ENCODE measurements around the gene TCTN2.
A peak's percentile ranks its signal among the peaks of the same experiment; 100 is the strongest.

TCTN2 gene

DNA sequence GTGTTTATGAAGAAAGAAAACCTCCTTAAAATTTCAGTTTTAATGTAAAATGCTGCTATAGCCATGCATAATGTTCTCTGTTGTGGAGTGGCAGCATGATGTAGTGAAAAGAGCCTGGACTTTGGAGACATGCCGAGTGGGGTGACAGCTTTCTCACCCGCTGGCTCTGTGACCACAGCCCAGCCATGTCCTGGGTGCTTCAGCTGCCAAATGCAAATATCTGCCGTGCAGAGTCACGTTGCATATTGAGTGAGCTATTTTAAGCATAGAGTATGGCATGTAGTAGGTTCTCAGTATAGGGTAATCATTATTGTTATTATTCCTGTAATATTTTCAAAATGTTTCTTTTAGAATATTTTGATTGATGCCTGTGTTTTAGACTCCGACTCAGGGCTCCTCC lies 15.5 kb upstream of the TCTN2 start:
- H3K27ac ChIP-seq (ENCODE audit: low read depth, low read length) = no peak overlapping the region
- peaks cover 17 to 47% of the 10 kb centered on the region in 2 donors for H3K36me3 ChIP-seq (ENCODE audit: control insufficient read depth in 1 of 2, insufficient read depth in 2 of 2, low read length in 2 of 2)
- no peaks in the 10 kb centered on the region for H3K27me3 ChIP-seq (ENCODE audit: control insufficient read depth in 1 of 2, insufficient read depth in 2 of 2, low read length in 2 of 2)
- H3K4me3 ChIP-seq (ENCODE audit: low read depth in 1 of 2, low read length in 2 of 2) = no peak overlapping the region
- H3K9ac ChIP-seq (ENCODE audit: low read depth in 1 of 2, low read length in 2 of 2) = no peak overlapping the region
- H3K4me1 ChIP-seq (ENCODE audit: control insufficient read depth in 1 of 2, insufficient read depth in 2 of 2, low read length in 2 of 2) = no peaks in the 10 kb centered on the region
- H3K9me3 ChIP-seq (ENCODE audit: control insufficient read depth in 1 of 2, low read length in 2 of 2) = no peaks in the 10 kb centered on the region

DNA sequence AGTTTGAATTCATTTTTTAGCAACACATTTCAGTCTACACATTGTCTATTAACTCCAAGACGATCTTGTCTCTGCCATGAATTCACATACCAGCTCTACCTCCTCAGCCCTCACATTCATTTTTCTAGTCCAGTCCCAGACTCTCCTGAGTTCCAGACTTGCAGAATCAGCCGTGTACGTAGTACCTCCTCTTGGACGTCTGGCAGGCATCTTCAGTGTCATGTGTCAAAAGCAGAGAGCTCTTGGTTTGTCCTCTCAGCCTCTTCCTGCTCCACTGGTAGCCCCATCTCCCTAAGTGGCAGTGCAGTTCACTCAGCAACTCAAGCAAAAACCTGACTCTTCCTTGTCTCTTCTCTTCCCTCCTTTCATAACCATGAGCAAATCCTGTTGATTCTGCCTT lies 14.5 kb upstream of the TCTN2 start:
- Histone ChIP-seq H3K27me3 (ENCODE audit: control insufficient read depth in 1 of 2, insufficient read depth in 2 of 2, low read length in 2 of 2) (no peaks in the 10 kb centered on the region), H3K9me3 (ENCODE audit: control insufficient read depth in 1 of 2, low read length in 2 of 2) (no peaks in the 10 kb centered on the region), H3K27ac (ENCODE audit: low read depth, low read length) (no peak overlapping the region), H3K4me1 (ENCODE audit: control insufficient read depth in 1 of 2, insufficient read depth in 2 of 2, low read length in 2 of 2) (no peaks in the 10 kb centered on the region), H3K36me3 (ENCODE audit: control insufficient read depth in 1 of 2, insufficient read depth in 2 of 2, low read length in 2 of 2) (peaks cover 17 to 40% of the 10 kb centered on the region in 2 donors), H3K4me3 (ENCODE audit: low read depth in 1 of 2, low read length in 2 of 2) (no peak overlapping the region), H3K9ac (ENCODE audit: low read depth in 1 of 2, low read length in 2 of 2) (no peak overlapping the region)

DNA sequence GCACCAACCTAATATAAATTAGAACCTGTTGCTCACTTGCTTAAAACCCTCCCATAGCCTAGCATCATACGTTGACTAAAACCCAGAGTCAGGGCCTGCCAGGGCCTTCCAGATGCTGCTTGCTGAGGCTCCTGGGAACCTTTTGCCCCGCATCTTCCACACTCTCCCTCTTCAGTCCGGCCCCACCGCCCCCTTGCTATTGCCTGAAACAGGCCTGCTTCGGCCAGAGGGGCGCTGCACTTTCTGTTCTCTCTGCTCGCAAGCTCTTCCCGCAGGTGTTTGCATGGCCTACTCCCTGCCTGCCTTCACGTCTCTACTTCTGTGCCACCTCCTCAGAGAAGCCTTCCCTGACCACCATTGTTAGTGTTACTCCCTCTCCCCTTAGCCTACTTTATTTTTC lies 13.7 kb upstream of the TCTN2 start:
- Histone ChIP-seq H3K36me3 (ENCODE audit: control insufficient read depth in 1 of 2, insufficient read depth in 2 of 2, low read length in 2 of 2) (peaks cover 14 to 35% of the 10 kb centered on the region in 2 donors), H3K4me1 (ENCODE audit: control insufficient read depth in 1 of 2, insufficient read depth in 2 of 2, low read length in 2 of 2) (no peaks in the 10 kb centered on the region), H3K4me3 (ENCODE audit: low read depth in 1 of 2, low read length in 2 of 2) (no peak overlapping the region), H3K9me3 (ENCODE audit: control insufficient read depth in 1 of 2, low read length in 2 of 2) (no peaks in the 10 kb centered on the region), H3K27me3 (ENCODE audit: control insufficient read depth in 1 of 2, insufficient read depth in 2 of 2, low read length in 2 of 2) (no peaks in the 10 kb centered on the region), H3K27ac (ENCODE audit: low read depth, low read length) (no peak overlapping the region), H3K9ac (ENCODE audit: low read depth in 1 of 2, low read length in 2 of 2) (no peak overlapping the region)

DNA sequence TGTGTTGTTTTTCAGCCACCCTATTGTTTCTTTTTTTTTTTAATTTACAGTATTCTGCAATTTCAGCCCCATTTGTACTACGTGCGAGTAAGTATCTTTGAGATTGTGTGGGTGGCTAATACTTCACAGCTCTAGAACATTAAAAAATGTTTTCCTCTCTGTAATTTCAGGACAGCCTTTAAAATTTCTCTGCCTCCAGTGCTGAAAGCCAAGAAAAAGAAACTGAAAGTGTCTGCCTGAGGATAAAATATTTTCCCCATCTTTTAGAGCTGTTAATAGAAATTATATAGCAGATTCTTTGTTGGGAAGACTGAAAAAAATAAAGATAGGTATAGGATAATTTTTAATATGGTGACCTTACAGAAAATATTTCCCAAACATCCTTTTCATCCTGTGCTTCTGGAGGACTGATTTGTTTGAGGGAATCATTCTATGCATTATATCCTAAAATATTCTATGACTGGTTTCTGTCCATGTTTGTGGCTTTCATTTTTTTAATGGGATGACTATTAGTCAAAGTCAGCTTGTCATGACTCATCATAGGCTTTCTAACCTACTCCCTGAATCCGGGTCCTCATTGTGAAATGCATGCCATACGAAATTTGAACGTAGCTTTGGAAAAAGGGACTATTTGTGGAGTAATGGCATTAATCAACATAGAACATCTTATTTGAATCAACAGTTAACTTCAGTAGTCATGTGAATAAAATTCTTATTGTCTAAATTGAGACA lies 10.8 kb upstream of the TCTN2 start:
- Histone ChIP-seq H3K27me3 (ENCODE audit: control insufficient read depth in 1 of 2, insufficient read depth in 2 of 2, low read length in 2 of 2) (no peaks in the 10 kb centered on the region), H3K9me3 (ENCODE audit: control insufficient read depth in 1 of 2, low read length in 2 of 2) (no peaks in the 10 kb centered on the region), H3K4me1 (ENCODE audit: control insufficient read depth in 1 of 2, insufficient read depth in 2 of 2, low read length in 2 of 2) (no peaks in the 10 kb centered on the region), H3K27ac (ENCODE audit: low read depth, low read length) (no peak overlapping the region), H3K4me3 (ENCODE audit: low read depth in 1 of 2, low read length in 2 of 2) (no peak overlapping the region), H3K9ac (ENCODE audit: low read depth in 1 of 2, low read length in 2 of 2) (no peak overlapping the region), H3K36me3 (ENCODE audit: control insufficient read depth in 1 of 2, insufficient read depth in 2 of 2, low read length in 2 of 2) (peaks cover 6 to 26% of the 10 kb centered on the region in 2 donors)

DNA sequence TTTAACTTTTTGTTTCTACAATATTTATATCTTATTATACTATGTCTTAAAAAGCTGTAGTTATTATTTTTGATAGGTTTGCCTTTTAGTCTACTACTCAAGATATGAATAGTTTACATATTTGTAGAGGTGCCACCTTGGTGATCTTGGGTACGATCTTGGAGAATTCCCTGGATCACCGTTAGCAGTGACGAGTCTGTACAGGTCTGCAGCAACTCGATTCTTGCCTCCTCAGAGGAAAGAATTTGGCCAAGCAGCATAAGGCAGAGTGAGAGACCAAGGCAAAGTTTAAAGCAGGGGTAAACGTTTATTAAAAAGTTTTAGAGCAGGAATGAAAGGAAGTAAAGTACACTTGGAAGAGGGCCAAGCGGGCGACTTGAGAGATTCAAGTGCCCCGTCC lies 3.1 kb upstream of the TCTN2 start:
- H3K9me3 ChIP-seq (ENCODE audit: control insufficient read depth in 1 of 2, low read length in 2 of 2) = no peaks in the 10 kb centered on the region
- H3K27ac ChIP-seq (ENCODE audit: low read depth, low read length) = no peak overlapping the region
- H3K27me3 ChIP-seq (ENCODE audit: control insufficient read depth in 1 of 2, insufficient read depth in 2 of 2, low read length in 2 of 2) = no peaks in the 10 kb centered on the region
- no peaks in the 10 kb centered on the region for H3K36me3 ChIP-seq (ENCODE audit: control insufficient read depth in 1 of 2, insufficient read depth in 2 of 2, low read length in 2 of 2)
- no peak overlapping the region for H3K9ac ChIP-seq (ENCODE audit: low read depth in 1 of 2, low read length in 2 of 2)
- H3K4me1 ChIP-seq (ENCODE audit: control insufficient read depth in 1 of 2, insufficient read depth in 2 of 2, low read length in 2 of 2) = peaks cover 0 to 9% of the 10 kb centered on the region in 2 donors
- no peak overlapping the region for H3K4me3 ChIP-seq (ENCODE audit: low read depth in 1 of 2, low read length in 2 of 2)

DNA sequence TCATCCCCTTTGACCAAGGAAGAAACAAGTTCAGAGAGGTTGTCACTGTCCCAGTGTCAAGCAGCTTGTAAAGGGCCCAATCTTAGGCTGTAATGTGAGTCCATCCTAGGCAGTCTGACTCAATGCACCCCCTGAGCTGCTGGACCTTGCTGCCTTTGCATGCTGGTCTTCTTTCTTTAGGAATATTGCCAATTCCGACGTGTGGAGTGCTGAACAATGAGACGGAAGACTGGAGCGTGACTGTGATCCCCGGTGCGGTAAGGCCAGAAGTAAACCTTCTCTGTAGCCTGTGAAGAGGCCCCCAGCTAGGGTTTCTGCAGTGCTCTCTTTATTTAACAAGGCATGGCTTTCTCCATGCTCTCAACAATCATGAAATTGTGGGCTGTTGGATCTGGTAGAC lies 963 bp downstream of the TCTN2 start:
- Histone ChIP-seq H3K4me3 (ENCODE audit: low read depth in 1 of 2, low read length in 2 of 2) (peak overlapping the region; percentile 95 to 96), H3K27ac (ENCODE audit: low read depth, low read length) (no peak overlapping the region), H3K36me3 (ENCODE audit: control insufficient read depth in 1 of 2, insufficient read depth in 2 of 2, low read length in 2 of 2) (peaks cover 0 to 4% of the 10 kb centered on the region in 2 donors), H3K27me3 (ENCODE audit: control insufficient read depth in 1 of 2, insufficient read depth in 2 of 2, low read length in 2 of 2) (no peaks in the 10 kb centered on the region), H3K4me1 (ENCODE audit: control insufficient read depth in 1 of 2, insufficient read depth in 2 of 2, low read length in 2 of 2) (peaks cover 0 to 9% of the 10 kb centered on the region in 2 donors), H3K9me3 (ENCODE audit: control insufficient read depth in 1 of 2, low read length in 2 of 2) (no peaks in the 10 kb centered on the region), H3K9ac (ENCODE audit: low read depth in 1 of 2, low read length in 2 of 2) (no peak overlapping the region)

DNA sequence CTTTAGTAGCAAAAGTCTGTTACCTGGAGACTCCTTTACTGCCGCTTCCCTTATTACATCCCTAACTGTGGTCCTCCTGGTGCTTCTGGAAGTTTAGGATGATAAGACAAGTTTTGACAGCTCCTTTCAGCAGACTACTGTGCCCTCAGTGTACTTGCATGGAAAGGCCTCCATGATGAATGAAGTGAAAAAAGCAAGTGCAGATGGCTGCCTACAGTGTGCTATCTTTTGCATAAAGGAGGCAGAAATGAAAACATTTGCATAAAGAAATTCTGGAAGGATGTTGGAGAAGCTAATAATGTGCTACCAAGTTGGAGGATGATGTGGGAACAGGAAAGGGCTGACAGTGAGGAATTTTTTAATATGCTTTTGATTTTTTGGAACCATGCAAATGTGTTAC lies 4.5 kb downstream of the TCTN2 start:
- H3K27me3 ChIP-seq (ENCODE audit: control insufficient read depth in 1 of 2, insufficient read depth in 2 of 2, low read length in 2 of 2) = no peaks in the 10 kb centered on the region
- no peak overlapping the region for H3K9ac ChIP-seq (ENCODE audit: low read depth in 1 of 2, low read length in 2 of 2)
- H3K36me3 ChIP-seq (ENCODE audit: control insufficient read depth in 1 of 2, insufficient read depth in 2 of 2, low read length in 2 of 2) = peaks cover 0 to 4% of the 10 kb centered on the region in 2 donors
- H3K4me3 ChIP-seq (ENCODE audit: low read depth in 1 of 2, low read length in 2 of 2) = no peak overlapping the region
- no peaks in the 10 kb centered on the region for H3K9me3 ChIP-seq (ENCODE audit: control insufficient read depth in 1 of 2, low read length in 2 of 2)
- H3K4me1 ChIP-seq (ENCODE audit: control insufficient read depth in 1 of 2, insufficient read depth in 2 of 2, low read length in 2 of 2) = peaks cover 0 to 9% of the 10 kb centered on the region in 2 donors
- no peak overlapping the region for H3K27ac ChIP-seq (ENCODE audit: low read depth, low read length)

DNA sequence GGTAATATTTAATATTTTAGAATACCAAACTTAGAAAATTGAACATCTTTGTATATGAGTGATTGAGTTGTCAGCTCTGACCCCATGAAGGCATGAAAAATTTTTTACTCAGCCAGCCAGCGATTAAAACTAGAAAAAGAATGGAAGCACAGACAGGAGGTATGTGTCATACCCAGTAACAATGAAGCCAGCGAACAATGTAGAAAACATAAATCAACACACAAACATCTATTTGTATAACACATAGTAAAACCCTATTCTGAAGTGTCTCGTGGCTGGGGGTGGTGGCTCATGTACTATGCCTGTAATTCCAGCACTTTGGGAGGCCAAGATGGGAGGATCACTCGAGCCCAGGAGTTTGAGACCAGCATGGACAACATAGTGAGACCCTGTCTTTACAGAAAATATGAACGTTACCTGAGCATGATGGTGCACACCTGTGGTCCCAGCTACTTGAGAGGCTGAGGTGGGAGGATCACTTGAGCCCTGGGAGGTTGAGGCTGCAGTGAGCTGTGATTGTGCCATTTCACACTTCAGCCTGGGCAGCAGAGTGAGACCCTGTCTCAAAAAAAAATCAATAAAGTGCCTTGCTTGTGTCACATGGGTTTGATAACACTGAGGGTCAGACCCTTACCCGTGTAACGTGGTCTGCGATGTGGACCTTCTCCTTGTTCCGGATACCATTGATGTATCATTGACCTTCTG lies 5.9 kb downstream of the TCTN2 start:
- no peaks in the 10 kb centered on the region for H3K9me3 ChIP-seq (ENCODE audit: control insufficient read depth in 1 of 2, low read length in 2 of 2)
- H3K27ac ChIP-seq (ENCODE audit: low read depth, low read length) = no peak overlapping the region
- no peak overlapping the region for H3K9ac ChIP-seq (ENCODE audit: low read depth in 1 of 2, low read length in 2 of 2)
- peaks cover 0 to 2% of the 10 kb centered on the region in 2 donors for H3K4me1 ChIP-seq (ENCODE audit: control insufficient read depth in 1 of 2, insufficient read depth in 2 of 2, low read length in 2 of 2)
- H3K36me3 ChIP-seq (ENCODE audit: control insufficient read depth in 1 of 2, insufficient read depth in 2 of 2, low read length in 2 of 2) = peaks cover 0 to 4% of the 10 kb centered on the region in 2 donors
- no peaks in the 10 kb centered on the region for H3K27me3 ChIP-seq (ENCODE audit: control insufficient read depth in 1 of 2, insufficient read depth in 2 of 2, low read length in 2 of 2)
- H3K4me3 ChIP-seq (ENCODE audit: low read depth in 1 of 2, low read length in 2 of 2) = no peak overlapping the region

DNA sequence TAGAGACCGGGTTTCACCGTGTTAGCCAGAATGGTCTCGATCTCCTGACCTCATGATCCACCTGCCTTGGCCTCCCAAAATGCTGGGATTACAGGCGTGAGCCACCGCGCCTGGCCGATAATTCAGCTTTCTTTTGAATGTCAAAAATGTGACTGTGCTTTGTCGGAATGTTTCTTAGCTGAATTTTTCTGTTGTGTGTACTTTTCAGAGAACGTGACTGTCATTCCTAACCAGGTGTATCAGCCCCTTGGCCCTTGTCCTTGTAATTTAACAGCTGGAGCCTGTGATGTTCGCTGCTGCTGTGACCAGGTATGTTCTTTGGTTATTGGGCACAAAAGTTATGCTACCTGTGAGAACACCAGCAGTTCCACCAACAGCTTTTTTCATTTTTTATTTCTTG lies 8.1 kb downstream of the TCTN2 start:
- H3K4me3 ChIP-seq (ENCODE audit: low read depth in 1 of 2, low read length in 2 of 2) = no peak overlapping the region
- H3K9ac ChIP-seq (ENCODE audit: low read depth in 1 of 2, low read length in 2 of 2) = no peak overlapping the region
- H3K27me3 ChIP-seq (ENCODE audit: control insufficient read depth in 1 of 2, insufficient read depth in 2 of 2, low read length in 2 of 2) = no peaks in the 10 kb centered on the region
- no peaks in the 10 kb centered on the region for H3K9me3 ChIP-seq (ENCODE audit: control insufficient read depth in 1 of 2, low read length in 2 of 2)
- no peaks in the 10 kb centered on the region for H3K4me1 ChIP-seq (ENCODE audit: control insufficient read depth in 1 of 2, insufficient read depth in 2 of 2, low read length in 2 of 2)
- no peak overlapping the region for H3K27ac ChIP-seq (ENCODE audit: low read depth, low read length)
- H3K36me3 ChIP-seq (ENCODE audit: control insufficient read depth in 1 of 2, insufficient read depth in 2 of 2, low read length in 2 of 2) = peaks cover 0 to 4% of the 10 kb centered on the region in 2 donors

DNA sequence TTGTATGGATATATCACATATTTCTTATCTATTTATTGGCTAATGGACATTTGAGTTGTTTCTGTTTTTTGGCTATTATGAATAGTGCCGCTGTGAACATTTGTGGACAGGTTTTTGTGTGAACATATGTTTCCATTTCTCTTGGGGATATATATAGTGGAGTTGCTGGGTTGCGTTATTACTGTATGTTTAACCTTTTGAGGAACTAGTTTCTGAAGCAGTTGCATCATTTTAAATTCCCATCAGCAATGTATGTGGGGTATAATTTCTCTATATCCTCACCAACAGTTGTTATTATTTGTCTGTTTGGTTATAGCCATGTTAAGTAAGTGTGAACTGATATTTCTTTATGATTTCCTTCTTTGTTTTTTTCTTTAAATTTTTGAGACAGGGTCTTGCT lies 10.7 kb downstream of the TCTN2 start:
- no peak overlapping the region for H3K4me3 ChIP-seq (ENCODE audit: low read depth in 1 of 2, low read length in 2 of 2)
- H3K4me1 ChIP-seq (ENCODE audit: control insufficient read depth in 1 of 2, insufficient read depth in 2 of 2, low read length in 2 of 2) = no peaks in the 10 kb centered on the region
- H3K36me3 ChIP-seq (ENCODE audit: control insufficient read depth in 1 of 2, insufficient read depth in 2 of 2, low read length in 2 of 2) = no peaks in the 10 kb centered on the region
- H3K27ac ChIP-seq (ENCODE audit: low read depth, low read length) = no peak overlapping the region
- H3K9ac ChIP-seq (ENCODE audit: low read depth in 1 of 2, low read length in 2 of 2) = no peak overlapping the region
- H3K27me3 ChIP-seq (ENCODE audit: control insufficient read depth in 1 of 2, insufficient read depth in 2 of 2, low read length in 2 of 2) = no peaks in the 10 kb centered on the region
- no peaks in the 10 kb centered on the region for H3K9me3 ChIP-seq (ENCODE audit: control insufficient read depth in 1 of 2, low read length in 2 of 2)

Measured in duodenal mucosa (tissue), 2 donors.